Endodermal cell (in vitro differentiated cells): ENCODE measurements around the gene APPL2. TPM values are rescaled to one million over a fixed set of nuclear protein-coding genes. Genes with fewer than 3 reads are reported as not detected.

Experiments used
- DNase-seq: peaks from one replicate; pipeline ENCODE4 v3.0.0-alpha.2; 2017
- H3K27ac ChIP-seq: 2 replicates; pipeline ENCODE4 v1.5.1; 2013; ENCODE audit warnings: mild to moderate bottlenecking, low read depth, low read length, moderate library complexity
- H3K27me3 ChIP-seq: 2 replicates; pipeline ENCODE4 v1.6.1; 2013; ENCODE audit warnings: mild to moderate bottlenecking, low read length, moderate library complexity; ENCODE audit not compliant: insufficient read depth, control insufficient read depth, poor library complexity, severe bottlenecking
- H3K36me3 ChIP-seq: 2 replicates; pipeline ENCODE4 v1.7.0; 2013; ENCODE audit warnings: mild to moderate bottlenecking, low read length, moderate library complexity; ENCODE audit not compliant: control insufficient read depth, insufficient read depth
- H3K4me1 ChIP-seq: one replicate; pipeline ENCODE4 v1.7.0; 2013; ENCODE audit warnings: low read length; ENCODE audit not compliant: control insufficient read depth, insufficient read depth
- H3K4me3 ChIP-seq: 2 replicates; pipeline ENCODE4 v1.5.1; 2013; ENCODE audit warnings: mild to moderate bottlenecking, low read length, moderate library complexity
- H3K9ac ChIP-seq: 2 replicates; pipeline ENCODE4 v1.6.1; 2013; ENCODE audit warnings: mild to moderate bottlenecking, low read length, moderate library complexity; ENCODE audit not compliant: poor library complexity, severe bottlenecking; ENCODE audit errors: extremely low read depth
- H3K9me3 ChIP-seq: 2 replicates; pipeline ENCODE4 v1.6.1; 2013; ENCODE audit warnings: mild to moderate bottlenecking, low read length, moderate library complexity; ENCODE audit not compliant: control insufficient read depth
- H3K27ac Mint-ChIP-seq: 2 replicates; pipeline ENCODE4 v1.8.0; 2020; ENCODE audit warnings: mixed read lengths
- H3K27me3 Mint-ChIP-seq: 2 replicates; pipeline ENCODE4 v1.8.0; 2021; ENCODE audit warnings: mild to moderate bottlenecking, mixed read lengths; ENCODE audit not compliant: insufficient read depth
- H3K36me3 Mint-ChIP-seq: 2 replicates; pipeline ENCODE4 v1.8.0; 2020; ENCODE audit warnings: low read depth, mixed read lengths
- H3K4me1 Mint-ChIP-seq: 2 replicates; pipeline ENCODE4 v1.8.0; 2020; ENCODE audit warnings: mixed read lengths
- H3K4me3 Mint-ChIP-seq: 2 replicates; pipeline ENCODE4 v1.8.0; 2020; ENCODE audit warnings: mild to moderate bottlenecking, moderate library complexity, mixed read lengths
- H3K9me3 Mint-ChIP-seq: 2 replicates; pipeline ENCODE4 v1.8.0; 2020; ENCODE audit warnings: mild to moderate bottlenecking, mixed read lengths
- WGBS, 2 experiments: methylation state at CpG; one replicate each; pipeline versions ENCODE4 v1.1.5 to v1.1.7; 2013; ENCODE audit warnings: missing lambda C conversion rate in 2 of 2, mixed read lengths in 1 of 2; ENCODE audit not compliant: insufficient coverage in 1 of 2, insufficient read length in 1 of 2; 5-methylcytosine and 5-hydroxymethylcytosine counted together
- total RNA-seq, 2 donors: library from RNA; stranded (reverse); fragmentation: NEBNext Ultra II Directional in 1 of 2; extraction: Animal tissue kit (Norgen Biotek cat#: 25700) in 1 of 2; gene quantifications; 2 replicates in 1 of 2; 3 replicates in 1 of 2; pipeline ENCODE4 v1.2.1, GENCODE V29; 2021
- TF ChIP-seq, protein P1 (sequence below): fragments of 200-600 bp; sonication (generic); conservative IDR thresholded peaks from 2 replicates; pipeline ENCODE4 v1.5.0; 2021; ENCODE audit warnings: antibody characterized with exemption, mild to moderate bottlenecking

Gene APPL2
- total RNA-seq, 2 donors from 2014 or later: 31.8 to 35.2 TPM

DNA sequence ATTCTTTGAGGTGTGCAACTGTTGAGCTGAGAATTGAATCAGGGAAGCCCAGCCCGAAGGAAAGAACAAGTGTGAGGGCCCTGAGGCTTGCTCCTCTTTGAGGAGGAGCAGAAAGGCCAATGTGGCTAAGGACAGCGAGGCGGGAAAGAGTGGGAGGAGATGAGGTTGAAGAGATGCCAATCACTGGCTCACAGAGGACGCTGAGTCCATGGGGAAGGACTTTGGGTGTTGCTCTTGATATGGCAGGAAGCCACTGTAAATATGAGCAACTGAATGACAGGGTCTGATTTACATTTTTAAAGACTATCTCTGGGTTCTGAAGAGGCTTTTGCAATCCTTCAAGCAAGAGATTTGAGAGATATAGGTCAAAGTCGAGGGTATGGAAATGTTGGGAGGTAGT is 3.3 kb upstream of the APPL2 start:
- Mint-ChIP-seq H3K4me3 (no peak overlapping the region), H3K36me3 (no peaks in the 10 kb centered on the region), H3K27ac (no peak overlapping the region), H3K4me1 (peaks cover 2% of the 10 kb centered on the region), H3K9me3 (no peaks in the 10 kb centered on the region), H3K27me3 (peaks cover 5% of the 10 kb centered on the region)
- no peaks in the 10 kb centered on the region for H3K36me3 ChIP-seq
- DNase-seq: no peak
- no peaks in the 10 kb centered on the region for H3K4me1 ChIP-seq
- no peak overlapping the region for H3K9ac ChIP-seq
- TF ChIP-seq, protein P1, sequence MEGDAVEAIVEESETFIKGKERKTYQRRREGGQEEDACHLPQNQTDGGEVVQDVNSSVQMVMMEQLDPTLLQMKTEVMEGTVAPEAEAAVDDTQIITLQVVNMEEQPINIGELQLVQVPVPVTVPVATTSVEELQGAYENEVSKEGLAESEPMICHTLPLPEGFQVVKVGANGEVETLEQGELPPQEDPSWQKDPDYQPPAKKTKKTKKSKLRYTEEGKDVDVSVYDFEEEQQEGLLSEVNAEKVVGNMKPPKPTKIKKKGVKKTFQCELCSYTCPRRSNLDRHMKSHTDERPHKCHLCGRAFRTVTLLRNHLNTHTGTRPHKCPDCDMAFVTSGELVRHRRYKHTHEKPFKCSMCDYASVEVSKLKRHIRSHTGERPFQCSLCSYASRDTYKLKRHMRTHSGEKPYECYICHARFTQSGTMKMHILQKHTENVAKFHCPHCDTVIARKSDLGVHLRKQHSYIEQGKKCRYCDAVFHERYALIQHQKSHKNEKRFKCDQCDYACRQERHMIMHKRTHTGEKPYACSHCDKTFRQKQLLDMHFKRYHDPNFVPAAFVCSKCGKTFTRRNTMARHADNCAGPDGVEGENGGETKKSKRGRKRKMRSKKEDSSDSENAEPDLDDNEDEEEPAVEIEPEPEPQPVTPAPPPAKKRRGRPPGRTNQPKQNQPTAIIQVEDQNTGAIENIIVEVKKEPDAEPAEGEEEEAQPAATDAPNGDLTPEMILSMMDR: no peak
- peaks cover 28% of the 10 kb centered on the region for H3K27me3 ChIP-seq
- 82 to 86% methylated on average over 5 of the region's 5 CpGs for WGBS, 2 experiments
- H3K4me3 ChIP-seq: no peak overlapping the region
- H3K9me3 ChIP-seq: no peaks in the 10 kb centered on the region
- H3K27ac ChIP-seq: no peak overlapping the region

DNA sequence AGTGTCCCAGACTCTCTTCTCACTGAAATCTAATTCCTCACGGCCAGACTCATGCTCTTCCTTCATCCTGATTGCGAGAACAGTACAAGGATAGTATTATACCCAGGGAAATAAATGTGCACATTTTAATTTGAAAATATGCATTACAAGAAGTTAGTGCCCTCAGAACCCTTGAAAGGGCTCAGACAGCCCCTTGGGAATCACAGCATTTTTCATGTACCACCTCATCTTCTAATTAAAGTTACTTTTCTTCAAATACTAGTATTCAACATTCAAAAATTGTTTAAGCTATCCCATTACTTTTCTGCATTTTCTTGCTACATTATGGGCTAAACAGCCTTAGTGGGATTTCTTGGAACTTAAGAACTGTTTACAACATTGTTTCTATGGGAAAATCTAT is 1.7 kb upstream of the APPL2 start:
- Mint-ChIP-seq H3K27me3 (peaks cover 5% of the 10 kb centered on the region), H3K36me3 (no peaks in the 10 kb centered on the region), H3K4me3 (no peak overlapping the region), H3K9me3 (no peaks in the 10 kb centered on the region), H3K27ac (no peak overlapping the region), H3K4me1 (peaks cover 14% of the 10 kb centered on the region)
- H3K4me3 ChIP-seq: no peak overlapping the region
- H3K27ac ChIP-seq: no peak overlapping the region
- H3K9ac ChIP-seq: no peak overlapping the region
- no peak for DNase-seq
- WGBS, 2 experiments: 87% methylated on average over 1 of the region's 2 CpGs; no CpG with 5 or more reads in 1 of the 2 experiments
- no peaks in the 10 kb centered on the region for H3K36me3 ChIP-seq
- no peaks in the 10 kb centered on the region for H3K9me3 ChIP-seq
- peaks cover 26% of the 10 kb centered on the region for H3K27me3 ChIP-seq
- TF ChIP-seq, protein P1: no peak
- peaks cover 4% of the 10 kb centered on the region for H3K4me1 ChIP-seq

DNA sequence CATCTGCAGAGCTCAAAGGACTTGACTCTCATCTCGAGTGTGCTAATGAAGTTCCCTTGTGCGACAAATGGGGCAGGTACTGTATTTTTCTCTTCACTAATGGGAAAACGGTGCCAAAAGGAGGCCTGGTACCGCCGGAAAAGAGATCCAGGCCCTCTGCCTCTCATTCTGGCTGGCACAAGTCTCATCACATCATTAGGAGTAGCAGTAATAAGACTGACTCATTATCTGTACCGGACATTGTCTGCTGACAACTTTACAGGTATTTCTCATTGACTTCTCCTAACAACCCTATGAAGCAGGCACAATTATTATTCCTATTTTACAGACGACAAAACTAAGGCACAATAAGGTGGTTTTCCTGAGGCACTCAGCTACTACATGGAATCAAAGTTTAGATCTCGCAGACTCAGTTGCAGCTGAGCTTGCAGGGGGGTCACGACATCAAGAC is 668 bp downstream of the APPL2 start:
- peak overlapping the region; percentile 86 for H3K27ac Mint-ChIP-seq

More for the DNA sequence above, 668 bp downstream of the APPL2 start:
- H3K27me3 Mint-ChIP-seq: peaks cover 5% of the 10 kb centered on the region
- DNase-seq: peak; percentile 64
- H3K4me1 Mint-ChIP-seq: peaks cover 14% of the 10 kb centered on the region
- Histone ChIP-seq H3K36me3 (peaks cover 5% of the 10 kb centered on the region), H3K9ac (peak overlapping the region; percentile 64), H3K4me1 (peaks cover 4% of the 10 kb centered on the region), H3K27me3 (peaks cover 19% of the 10 kb centered on the region), H3K9me3 (no peaks in the 10 kb centered on the region), H3K4me3 (peak overlapping the region; percentile 92), H3K27ac (peak overlapping the region; percentile 14)
- no peaks in the 10 kb centered on the region for H3K9me3 Mint-ChIP-seq
- H3K4me3 Mint-ChIP-seq: peak overlapping the region; percentile 81
- WGBS, 2 experiments: 12 to 18% methylated on average over 7 to 9 of the region's 9 CpGs
- H3K36me3 Mint-ChIP-seq: peaks cover 10% of the 10 kb centered on the region
- TF ChIP-seq, protein P1: no peak
